Measurements from ENCODE around the gene PPDPF. TPM values are rescaled to one million over a fixed set of nuclear protein-coding genes. Genes with fewer than 3 reads are reported as not detected.
"Not testable (repeated sequence)": the region's sequence is repeated elsewhere in the genome, so short reads cannot be mapped to it uniquely, and the experiment has no call there.

PPDPF gene, protein sequence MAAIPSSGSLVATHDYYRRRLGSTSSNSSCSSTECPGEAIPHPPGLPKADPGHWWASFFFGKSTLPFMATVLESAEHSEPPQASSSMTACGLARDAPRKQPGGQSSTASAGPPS
- polyA plus RNA-seq (2014; cell fraction: cytosol; rRNA removed) = 57.4 and 64.4 TPM in 2 replicates
- polyA plus RNA-seq (2014; cell fraction: nucleus; rRNA removed) = 31.6 and 40.3 TPM in 2 replicates

DNA sequence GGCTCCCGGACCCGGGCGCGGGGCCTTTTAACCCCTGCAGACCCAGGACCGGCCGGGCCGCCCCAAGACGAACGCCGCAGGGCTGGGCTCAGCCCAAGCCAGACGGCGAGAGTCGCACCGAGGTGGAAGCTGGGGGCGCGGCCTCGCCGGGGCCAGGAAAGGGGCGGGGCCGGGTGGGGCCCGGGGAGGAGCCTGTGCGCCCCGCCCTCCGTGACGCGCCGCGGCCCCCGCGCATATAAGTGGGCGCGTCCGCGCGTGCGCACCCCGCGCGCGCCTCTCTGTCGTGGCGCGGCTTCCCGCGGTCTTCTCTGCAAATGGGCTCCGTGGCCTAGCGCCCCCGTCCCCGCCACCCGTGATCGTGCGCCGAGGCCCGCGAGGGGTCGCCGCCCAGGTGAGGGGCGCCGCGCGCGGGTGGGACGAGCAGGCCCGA is at the start of gene PPDPF:
Gene PPDPF (plus strand): TSS at position 262 of the 430 bp plus-strand sequence. CDS start 544 bp downstream, outside the sequence.
- no peak for DNase-seq (ENCODE audit: low spot score)

GRCh38 chr20:63471002-63471716 is 49.4 kb upstream of the PPDPF start:
- DNase-seq (ENCODE audit: low spot score) = no peak

DNA sequence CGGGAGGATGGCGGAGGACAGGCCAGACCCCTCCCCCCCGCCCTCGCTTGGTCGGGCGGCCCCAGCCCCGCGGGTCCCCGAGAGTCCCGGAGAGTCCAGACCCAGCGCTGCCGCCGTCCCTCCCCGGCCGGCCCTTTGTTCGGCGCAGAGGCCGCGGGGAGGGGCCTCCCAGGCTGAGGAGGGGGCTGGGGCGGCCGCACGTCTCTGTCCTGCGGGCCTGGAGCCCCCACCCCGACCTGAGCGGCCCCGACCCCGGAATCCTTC is 48.9 kb upstream of the PPDPF start:
- DNase-seq (ENCODE audit: low spot score) = no peak

- no peak for DNase-seq (ENCODE audit: low spot score)
Observed at GRCh38 chr20:63471981-63472831, 48.4 kb upstream of the PPDPF start, which contains the start of gene KCNQ2. KCNQ2 (minus strand) TSS chr20:63472655; CDS start chr20:63472463, 192 bp downstream.

- DNase-seq (ENCODE audit: low spot score) = no peak
Observed at GRCh38 chr20:63472862-63473390, 47.6 kb upstream of the PPDPF start.

DNA sequence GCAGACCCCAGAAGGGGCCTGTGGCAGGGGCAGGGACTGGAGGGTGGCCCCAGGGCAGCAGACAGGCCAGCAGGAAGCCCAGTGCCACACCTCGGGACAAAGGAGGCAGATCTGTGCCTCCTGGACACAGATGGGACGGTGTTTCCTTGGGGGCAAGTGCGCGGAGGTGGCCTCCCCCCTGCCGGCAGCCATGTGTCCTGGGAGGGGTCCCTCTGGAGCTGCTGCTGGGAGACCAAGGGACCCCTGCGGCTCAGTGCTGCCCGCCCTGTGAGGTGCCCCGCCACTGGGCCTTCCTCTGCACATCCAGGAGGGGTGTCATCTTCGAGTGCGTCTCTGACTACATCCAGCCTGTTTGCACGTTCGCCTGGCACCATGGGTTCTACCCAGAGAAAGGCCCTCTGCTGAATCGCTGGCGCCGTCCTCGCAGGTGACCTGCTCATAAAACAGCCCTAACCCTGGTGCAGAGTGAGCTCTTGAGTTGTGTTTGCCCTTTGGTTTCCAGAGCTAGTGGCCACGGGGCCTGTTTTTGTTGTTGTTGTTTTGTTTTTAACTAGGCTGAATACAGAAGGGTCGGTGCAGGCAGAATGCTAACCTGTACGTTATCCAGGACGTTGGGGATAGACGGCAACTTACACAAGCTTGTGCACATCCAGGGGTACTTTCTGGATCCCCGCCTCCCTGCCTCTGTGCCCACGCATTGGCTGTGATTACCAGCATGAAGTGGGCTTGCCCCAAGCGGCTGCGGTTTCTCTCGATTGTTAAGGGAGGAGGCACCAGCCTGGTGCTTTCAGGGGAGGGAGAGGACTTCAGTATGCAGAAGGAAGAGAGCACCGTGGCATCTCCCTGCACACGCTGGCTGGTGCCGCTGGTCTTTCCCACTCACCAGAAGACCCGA is 46.8 kb upstream of the PPDPF start:
- DNase-seq (ENCODE audit: low spot score) = peak; percentile 81

GRCh38 chr20:63475209-63475608 is 45.4 kb upstream of the PPDPF start:
- DNase-seq (ENCODE audit: low spot score) = no peak

- no peak for DNase-seq (ENCODE audit: low spot score)
Observed at GRCh38 chr20:63477061-63477616, 43.4 kb upstream of the PPDPF start.

- DNase-seq (ENCODE audit: low spot score) = no peak
Observed at GRCh38 chr20:63477944-63478343, 42.6 kb upstream of the PPDPF start.

DNA sequence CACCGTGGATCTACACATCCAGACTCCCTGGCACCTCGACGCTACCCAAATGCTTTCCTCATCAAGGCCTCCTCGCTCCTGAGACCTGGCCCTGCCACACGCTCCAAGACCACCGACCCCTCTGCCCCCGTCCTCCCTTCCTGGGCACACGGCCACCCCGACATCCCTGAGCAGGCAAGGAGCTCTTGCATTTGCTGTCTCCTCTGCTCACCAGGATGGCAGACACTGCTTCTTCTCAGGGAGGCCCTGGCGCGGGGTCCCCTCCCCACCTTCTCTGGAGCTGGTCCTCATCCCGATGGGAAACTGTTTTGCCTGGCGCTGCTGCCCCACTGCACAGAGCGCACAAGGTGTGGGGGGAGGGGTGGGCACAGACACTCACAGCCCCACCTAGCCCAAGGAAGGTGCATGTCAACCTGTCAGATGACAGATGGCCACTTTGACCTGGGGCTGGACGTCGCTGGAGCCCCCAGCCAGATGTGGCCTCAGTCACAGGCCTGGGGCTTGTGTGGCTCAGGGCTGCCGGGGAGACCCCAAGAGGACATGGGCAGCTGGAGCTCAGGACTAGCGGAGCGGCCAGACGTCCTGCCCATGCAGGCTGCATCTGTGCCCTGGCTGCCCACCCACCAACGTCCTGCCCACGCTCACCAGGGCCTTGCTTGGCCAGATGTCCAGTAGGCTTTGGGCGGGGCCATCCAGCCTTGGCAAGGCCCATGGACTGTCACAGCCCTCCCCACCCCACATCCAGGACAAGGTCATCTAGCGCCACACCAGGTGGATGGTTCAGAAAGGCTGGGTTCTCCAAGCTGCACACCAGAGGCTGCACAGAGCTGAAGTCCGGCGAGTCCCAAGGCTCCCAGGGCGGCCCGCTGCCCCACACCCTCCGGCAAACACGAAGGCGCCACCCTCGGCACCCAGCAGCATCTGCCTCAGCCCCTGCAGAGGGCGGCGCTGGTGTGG is 41.9 kb upstream of the PPDPF start:
- no peak for DNase-seq (ENCODE audit: low spot score)

DNA sequence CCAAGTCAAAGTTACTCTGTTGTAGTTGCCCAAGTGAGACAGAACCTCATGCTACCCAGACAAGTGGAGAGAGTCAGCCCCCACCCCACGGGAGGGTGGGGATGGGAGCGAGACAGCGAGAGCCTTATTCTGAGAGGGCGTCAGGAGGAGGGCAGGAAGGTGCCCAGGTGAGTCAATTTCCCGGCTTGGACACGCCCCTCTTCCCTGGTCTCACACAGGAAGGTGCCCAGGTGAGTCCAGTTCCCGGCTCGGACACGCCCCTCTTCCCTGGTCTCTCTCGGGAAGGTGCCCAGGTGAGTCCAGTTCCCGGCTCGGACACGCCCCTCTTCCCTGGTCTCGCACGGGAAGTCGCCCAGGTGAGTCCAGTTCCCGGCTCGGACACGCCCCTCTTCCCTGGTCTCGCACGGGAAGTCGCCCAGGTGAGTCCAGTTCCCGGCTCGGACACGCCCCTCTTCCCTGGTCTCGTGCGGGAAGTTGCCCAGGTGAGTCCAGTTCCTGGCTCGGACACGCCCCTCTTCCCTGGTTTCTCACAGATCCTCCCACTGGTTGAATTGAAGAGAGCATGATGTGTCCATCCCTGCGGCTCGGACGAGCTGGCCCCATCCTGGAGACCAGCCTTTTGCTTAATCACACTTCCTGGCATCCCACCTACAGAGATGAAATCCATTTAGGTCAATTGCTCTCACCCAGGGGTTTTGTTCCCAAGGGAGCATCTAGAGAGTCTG is 40.7 kb upstream of the PPDPF start:
- DNase-seq (ENCODE audit: low spot score) = not testable (repeated sequence)

DNA sequence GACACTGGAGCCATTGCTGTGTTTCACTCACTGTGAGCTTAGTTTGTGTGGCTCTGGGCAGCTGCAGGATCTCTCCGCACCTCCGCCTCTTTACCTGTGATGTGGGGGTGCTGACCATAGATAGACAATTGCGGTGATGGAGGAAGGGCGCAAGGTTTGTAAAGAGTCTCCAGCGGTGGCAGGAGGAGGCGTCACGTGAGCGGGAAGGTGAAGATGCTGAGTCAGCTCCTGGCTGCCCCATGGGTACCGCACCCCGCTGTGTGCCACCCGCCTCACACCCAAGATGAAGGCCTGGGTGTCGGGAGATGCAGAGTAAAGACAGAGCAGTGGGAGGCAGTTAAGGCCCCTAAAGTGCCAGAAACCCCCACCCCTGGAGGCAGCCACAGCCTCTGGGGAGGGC is 39.1 kb upstream of the PPDPF start:
- no peak for DNase-seq (ENCODE audit: low spot score)

DNA sequence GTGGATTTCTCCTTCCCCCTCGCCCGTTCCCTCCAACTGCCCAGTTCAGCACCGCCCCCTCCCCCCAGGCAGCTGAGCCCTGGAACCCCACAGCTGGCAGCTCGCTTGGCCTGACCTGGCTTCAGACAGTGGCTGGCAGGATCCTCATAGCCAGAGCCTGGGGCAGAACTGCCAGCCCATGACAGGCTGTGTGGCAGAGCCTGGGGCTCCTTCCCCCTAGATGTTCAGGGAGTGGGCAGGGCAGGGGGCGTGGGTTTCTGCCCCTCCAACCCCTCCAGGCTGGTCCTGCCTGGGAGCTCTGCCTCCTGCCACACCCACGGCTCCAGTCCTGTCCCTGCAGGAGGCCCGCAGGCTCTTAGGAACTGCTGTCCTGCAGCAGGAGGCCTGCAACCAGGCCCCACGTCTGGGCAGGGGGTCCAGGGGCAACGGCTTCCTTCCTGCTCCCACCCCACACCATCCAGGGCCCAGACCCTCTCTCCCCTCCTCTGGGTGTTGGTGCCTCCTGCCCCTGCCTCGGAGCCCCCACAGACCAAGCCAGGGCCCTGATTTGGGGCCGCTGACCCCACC is 38.5 kb upstream of the PPDPF start:
- DNase-seq (ENCODE audit: low spot score) = no peak

GRCh38 chr20:63483834-63484233 is 36.7 kb upstream of the PPDPF start:
- peak; percentile 68 for DNase-seq (ENCODE audit: low spot score)

- no peak for DNase-seq (ENCODE audit: low spot score)
Observed at GRCh38 chr20:63484236-63484635, 36.3 kb upstream of the PPDPF start.

- no peak for DNase-seq (ENCODE audit: low spot score)
Observed at GRCh38 chr20:63484651-63485403, 35.7 kb upstream of the PPDPF start.

DNA sequence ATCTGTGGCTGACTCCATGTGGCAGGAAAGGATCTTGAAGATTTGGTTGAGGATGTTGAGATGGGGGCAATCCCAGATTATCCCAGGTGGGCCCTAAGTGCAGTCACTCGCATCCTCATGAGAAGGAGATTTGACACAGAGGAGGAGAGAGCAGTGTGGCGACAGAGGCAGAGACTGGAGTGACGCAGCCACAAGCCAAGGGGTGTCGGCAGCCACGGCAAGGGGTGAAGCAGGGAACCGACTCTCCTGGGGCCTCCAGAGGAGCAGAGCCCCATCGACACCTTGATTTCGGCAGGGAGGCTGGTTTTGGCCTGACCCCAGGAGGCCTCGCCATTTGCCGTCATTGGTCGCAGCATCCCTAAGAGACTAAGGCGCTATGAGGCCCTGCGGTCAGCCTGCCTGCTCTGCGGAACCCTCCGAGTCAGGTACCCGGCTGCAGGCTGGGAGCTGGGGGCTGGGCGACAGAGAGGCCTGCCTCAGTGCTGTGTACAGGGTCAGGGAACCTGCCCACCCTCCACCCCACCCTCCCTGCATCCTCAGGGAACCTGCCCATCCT is 34.2 kb upstream of the PPDPF start:
- no peak for DNase-seq (ENCODE audit: low spot score)
